HCT116 (cell line): ENCODE measurements around the gene RBMXL3. TPM values are rescaled to one million over a fixed set of nuclear protein-coding genes. Genes with fewer than 3 reads are reported as not detected.

Experiments used
- ATAC-seq: fragments of 200-7000 bp; cut with Tn5 transposase; 2 replicates; pipeline ENCODE4 v1.9.1; 2020; ENCODE audit warnings: mild to moderate bottlenecking, moderate library complexity
- BruUV-seq: library from RNA; stranded (reverse); fragments of 400-500 nt; replicated peaks from 2 replicates; lab custom pipeline; 2021; lab: Mats Ljungman, UMichigan
- CTCF ChIA-PET: fragments of 300-600 bp; sonication (Branson Sonifier 250); formaldehyde crosslinking; loops from one replicate; lab custom pipeline; 2021; ENCODE audit warnings: antibody characterized with exemption; lab: Charles Lee
- POLR2A ChIA-PET: fragments of 300-600, 350-600 bp; sonication (Branson Sonifier 250); formaldehyde crosslinking; loops from one replicate; lab custom pipeline; 2021; ENCODE audit warnings: antibody characterized with exemption; lab: Charles Lee
- RAD21 ChIA-PET, 2 experiments: fragments of 300-600 bp; sonication (Branson Sonifier 250); formaldehyde crosslinking; loops; one replicate each; lab custom pipeline; 2023; ENCODE audit warnings: low total read pairs in 2 of 2; ENCODE audit not compliant: uncharacterized antibody in 2 of 2, unreplicated experiment in 2 of 2, low non-redundant PET in 1 of 2; lab: Charles Lee
- DNase-seq: peaks from one replicate; pipeline ENCODE4 v3.0.0-alpha.2; 2010; ENCODE audit warnings: low read depth, low spot score
- H2AFZ ChIP-seq: fragments of 200-600 bp; shearing (Covaris generic), sonication (generic); 2 replicates; pipeline ENCODE4 v1.6.1; 2017; ENCODE audit warnings: low read depth, mixed run types, mixed read lengths, antibody characterized with exemption, low read length; ENCODE audit not compliant: poor library complexity, severe bottlenecking
- H3K27ac ChIP-seq: 2 replicates; pipeline ENCODE4 v1.5.1; 2012; ENCODE audit warnings: low read depth, low read length
- H3K27me3 ChIP-seq: fragments of 200-600 bp; sonication (generic); 2 replicates; pipeline ENCODE4 v1.6.1; 2016; ENCODE audit warnings: mixed run types, low read length, mixed read lengths; ENCODE audit not compliant: insufficient read depth
- H3K36me3 ChIP-seq, 2 experiments: fragments of 200-500 bp in 1 of 2; fragments of 200-600 bp in 1 of 2; sonication (Bioruptor generic) in 1 of 2; sonication (generic) in 1 of 2; 2 replicates each; pipeline versions ENCODE4 v1.5.1 to v1.6.1; 2014 to 2016; ENCODE audit warnings: low read length in 2 of 2, inconsistent platforms in 1 of 2, mixed read lengths in 1 of 2, mixed run types in 1 of 2; ENCODE audit not compliant: insufficient read depth in 2 of 2, control insufficient read depth in 1 of 2
- H3K4me1 ChIP-seq, 2 experiments: fragments of 200-600 bp in 1 of 2; sonication (generic) in 1 of 2; 2 replicates each; pipeline versions ENCODE4 v1.5.1 to v1.6.1; 2012 to 2017; ENCODE audit warnings: low read length in 2 of 2, inconsistent platforms in 1 of 2, mild to moderate bottlenecking in 1 of 2, mixed read lengths in 1 of 2, mixed run types in 1 of 2, moderate library complexity in 1 of 2; ENCODE audit not compliant: insufficient read depth in 2 of 2, control insufficient read depth in 1 of 2
- H3K4me2 ChIP-seq: fragments of 200-600 bp; sonication (generic); 2 replicates; pipeline ENCODE4 v1.6.1; 2017; ENCODE audit warnings: mixed run types, low read length, mixed read lengths
- H3K4me3 ChIP-seq, 2 experiments: fragments of 200-600 bp in 1 of 2; sonication (generic) in 1 of 2; replicated peaks in 1 of 2; 2 replicates each; pipeline ENCODE4 v1.5.1; 2011 to 2016; ENCODE audit warnings: low read length in 2 of 2, control low read depth in 1 of 2, low read depth in 1 of 2, mild to moderate bottlenecking in 1 of 2, mixed read lengths in 1 of 2, mixed run types in 1 of 2
- H3K79me2 ChIP-seq: fragments of 200-600 bp; sonication (generic); 2 replicates; pipeline ENCODE4 v1.6.1; 2017; ENCODE audit warnings: mild to moderate bottlenecking, mixed run types, low read length, moderate library complexity, mixed read lengths; ENCODE audit not compliant: insufficient read depth
- H3K9ac ChIP-seq: fragments of 200-600 bp; sonication (generic); 2 replicates; pipeline ENCODE4 v1.6.1; 2016; ENCODE audit warnings: low read length, mixed read lengths
- H3K9me2 ChIP-seq: fragments of 200-600 bp; sonication (generic), shearing (Covaris generic); 2 replicates; pipeline ENCODE4 v1.6.1; 2017; ENCODE audit warnings: mixed run types, mild to moderate bottlenecking, moderate library complexity; ENCODE audit not compliant: insufficient read depth
- H3K9me3 ChIP-seq, 2 experiments: fragments of 200-500 bp in 1 of 2; fragments of 200-600 bp in 1 of 2; sonication (Bioruptor generic) in 1 of 2; sonication (generic) in 1 of 2; 2 replicates each; pipeline ENCODE4 v1.6.1; 2014 to 2017; ENCODE audit warnings: low read length in 2 of 2, mixed read lengths in 2 of 2, inconsistent platforms in 1 of 2, low read depth in 1 of 2, mild to moderate bottlenecking in 1 of 2, mixed run types in 1 of 2, moderate library complexity in 1 of 2; ENCODE audit not compliant: control insufficient read depth in 1 of 2, insufficient read depth in 1 of 2
- H4K20me1 ChIP-seq: fragments of 200-600 bp; sonication (generic), shearing (Covaris generic); 2 replicates; pipeline ENCODE4 v1.6.1; 2017; ENCODE audit warnings: mixed run types, mild to moderate bottlenecking, moderate library complexity; ENCODE audit not compliant: insufficient read depth
- CEBPB ChIP-seq: IDR thresholded peaks from 2 replicates; pipeline ENCODE4 v1.6.1; 2012; ENCODE audit warnings: low read depth
- EGR1 ChIP-seq: IDR thresholded peaks from 2 replicates; pipeline ENCODE4 v1.6.1; 2012; ENCODE audit warnings: low read depth
- ELF1 ChIP-seq: IDR thresholded peaks from 2 replicates; pipeline ENCODE4 v1.6.1; 2012; ENCODE audit warnings: low read depth, borderline replicate concordance
- EZH2 ChIP-seq: fragments of 200-600 bp; sonication (generic); IDR thresholded peaks from 2 replicates; pipeline ENCODE4 v1.6.1; 2017; ENCODE audit warnings: antibody characterized with exemption, mixed run types
- FOSL1 ChIP-seq: IDR thresholded peaks from 2 replicates; pipeline ENCODE4 v1.6.1; 2012; ENCODE audit warnings: low read depth
- JUND ChIP-seq: IDR thresholded peaks from 2 replicates; pipeline ENCODE4 v1.6.1; 2012
- POLR2AphosphoS5 ChIP-seq: IDR thresholded peaks from 2 replicates; pipeline ENCODE4 v1.6.1; 2011; ENCODE audit warnings: mild to moderate bottlenecking, low read depth, low read length, moderate library complexity
- RAD21 ChIP-seq: IDR thresholded peaks from 2 replicates; pipeline ENCODE4 v1.6.1; 2012; ENCODE audit warnings: low read depth, mild to moderate bottlenecking
- SIN3A ChIP-seq: IDR thresholded peaks from 2 replicates; pipeline ENCODE4 v1.6.1; 2012; ENCODE audit warnings: low read depth
- SP1 ChIP-seq: IDR thresholded peaks from 2 replicates; pipeline ENCODE4 v1.6.1; 2012; ENCODE audit warnings: low read depth
- SRF ChIP-seq: IDR thresholded peaks from 2 replicates; pipeline ENCODE4 v1.6.1; 2012; ENCODE audit warnings: low read depth
- YY1 ChIP-seq: IDR thresholded peaks from 2 replicates; pipeline ENCODE4 v1.6.1; 2011; ENCODE audit warnings: low read length, low read depth, moderate library complexity, mild to moderate bottlenecking; ENCODE audit not compliant: insufficient replicate concordance; ENCODE audit errors: extremely low read depth
- ZFX ChIP-seq: fragments of 450-650 bp; IDR thresholded peaks from 2 replicates; pipeline ENCODE4 v1.6.1; 2017
- ZNF274 ChIP-seq: fragments of 200-500 bp; sonication (Bioruptor generic); IDR thresholded peaks from 2 replicates; pipeline ENCODE4 v1.6.1; 2014; ENCODE audit warnings: mild to moderate bottlenecking, low read depth, low read length, inconsistent platforms
- intact Hi-C: fragments of 100-400 bp; cut with micrococcal nuclease; formaldehyde crosslinking; loops from 2 replicates; pipeline ENCODE4 v1.10.0; 2022
- total RNA-seq: library from RNA; stranded (reverse); gene quantifications from one replicate; pipeline ENCODE4 v1.2.1, GENCODE V29; 2021; ENCODE audit not compliant: unreplicated experiment
- TF ChIP-seq, protein P1 (sequence below): IDR thresholded peaks from 2 replicates; pipeline ENCODE4 v1.6.1; 2011; ENCODE audit warnings: mild to moderate bottlenecking, low read length, moderate library complexity; ENCODE audit not compliant: insufficient replicate concordance; ENCODE audit errors: extremely low read depth
- TF ChIP-seq, protein P2 (sequence below): IDR thresholded peaks from 2 replicates; pipeline ENCODE4 v1.6.1; 2012; ENCODE audit warnings: low read depth
- TF ChIP-seq, protein P3 (sequence below): IDR thresholded peaks from 2 replicates; pipeline ENCODE4 v1.6.1; 2012
- TF ChIP-seq, protein P4 (sequence below), 3 experiments: fragments of 200-600 bp in 1 of 3; sonication (generic) in 1 of 3; IDR thresholded peaks in 2 of 3; conservative IDR thresholded peaks in 1 of 3; 2 replicates each; pipeline ENCODE4 v1.5.1; 2012 to 2017; ENCODE audit warnings: low read depth in 2 of 3, low read length in 2 of 3, antibody characterized with exemption in 1 of 3, borderline replicate concordance in 1 of 3, control low read depth in 1 of 3, mild to moderate bottlenecking in 1 of 3, mixed read lengths in 1 of 3, mixed run types in 1 of 3, moderate library complexity in 1 of 3; ENCODE audit not compliant: insufficient read depth in 1 of 3
- TF ChIP-seq, protein P5 (sequence below): IDR thresholded peaks from 2 replicates; pipeline ENCODE4 v1.6.1; 2012

RBMXL3 gene
- total RNA-seq, 1 experiment from 2014 or later, result not detected

DNA sequence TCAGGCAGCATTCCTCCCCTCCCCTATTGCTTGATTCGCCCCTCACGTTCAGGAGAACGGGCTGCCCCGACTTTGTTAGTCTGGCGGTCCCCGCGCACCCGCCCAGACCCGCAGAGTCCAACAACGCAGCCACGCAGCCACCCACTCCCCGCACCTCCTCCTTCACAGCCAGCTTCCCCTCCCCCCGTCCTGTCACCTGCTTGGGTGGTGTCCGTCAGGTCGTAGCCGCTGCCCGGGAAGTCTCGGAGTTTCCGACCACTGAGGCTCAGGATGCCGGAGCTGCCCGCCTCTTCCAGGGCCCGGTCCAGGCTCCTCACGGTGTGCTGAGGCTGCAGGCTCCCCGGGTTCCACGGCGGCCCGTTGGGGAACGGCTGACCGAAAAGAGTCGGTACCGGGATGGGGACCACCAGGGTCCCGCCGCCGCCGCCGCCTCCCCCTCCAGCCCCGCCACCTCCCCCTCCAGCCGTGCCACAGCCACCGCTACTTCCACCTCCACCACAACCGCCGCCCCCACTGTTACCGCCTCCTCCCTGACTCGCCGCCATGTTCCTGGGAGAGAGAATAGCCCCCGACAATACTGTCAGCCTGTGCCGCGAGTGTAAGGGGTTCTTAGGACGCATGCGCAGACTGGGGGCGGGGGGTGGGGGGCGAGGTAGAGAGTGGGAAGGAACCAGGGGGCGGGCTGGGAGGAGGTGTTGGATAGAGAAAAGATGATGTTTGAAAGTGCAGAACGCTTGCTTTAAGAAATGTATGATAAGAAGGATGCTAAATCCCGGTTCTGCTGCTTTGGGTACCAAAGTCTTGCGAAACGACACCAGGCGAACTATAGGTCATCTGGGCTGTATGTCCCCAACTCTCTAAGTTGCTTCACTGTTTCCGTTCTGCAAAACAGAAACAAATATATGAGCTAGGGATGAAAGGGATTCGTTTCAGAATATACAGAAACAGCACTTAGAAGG is 44.6 kb downstream of the RBMXL3 start, which contains the start of gene LRCH2:
Gene LRCH2 (minus strand): TSS at position 600 of the 959 bp plus-strand sequence. CDS start 55 bp downstream, at position 545.
- H3K27ac ChIP-seq, result no peak within 1 kb of the TSS
- ChIA-PET CTCF (no interaction called here), RAD21 (no interaction called here), POLR2A (no interaction called here)
- H3K4me1 ChIP-seq, result no peaks in the 10 kb centered on the region
- H3K27me3 ChIP-seq, result no peaks in the 10 kb centered on the region
- no peak within 1 kb of the TSS for H3K4me2 ChIP-seq
- H3K9ac ChIP-seq, result no peak within 1 kb of the TSS
- H3K9me3 ChIP-seq, result no peaks in the 10 kb centered on the region
- H3K36me3 ChIP-seq, result no peaks in the 10 kb centered on the region
- no peak for DNase-seq
- no TSS peak for BruUV-seq
- TF ChIP-seq, protein P1, sequence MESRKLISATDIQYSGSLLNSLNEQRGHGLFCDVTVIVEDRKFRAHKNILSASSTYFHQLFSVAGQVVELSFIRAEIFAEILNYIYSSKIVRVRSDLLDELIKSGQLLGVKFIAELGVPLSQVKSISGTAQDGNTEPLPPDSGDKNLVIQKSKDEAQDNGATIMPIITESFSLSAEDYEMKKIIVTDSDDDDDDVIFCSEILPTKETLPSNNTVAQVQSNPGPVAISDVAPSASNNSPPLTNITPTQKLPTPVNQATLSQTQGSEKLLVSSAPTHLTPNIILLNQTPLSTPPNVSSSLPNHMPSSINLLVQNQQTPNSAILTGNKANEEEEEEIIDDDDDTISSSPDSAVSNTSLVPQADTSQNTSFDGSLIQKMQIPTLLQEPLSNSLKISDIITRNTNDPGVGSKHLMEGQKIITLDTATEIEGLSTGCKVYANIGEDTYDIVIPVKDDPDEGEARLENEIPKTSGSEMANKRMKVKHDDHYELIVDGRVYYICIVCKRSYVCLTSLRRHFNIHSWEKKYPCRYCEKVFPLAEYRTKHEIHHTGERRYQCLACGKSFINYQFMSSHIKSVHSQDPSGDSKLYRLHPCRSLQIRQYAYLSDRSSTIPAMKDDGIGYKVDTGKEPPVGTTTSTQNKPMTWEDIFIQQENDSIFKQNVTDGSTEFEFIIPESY, result no peak
- TF ChIP-seq EZH2 (no peak), SIN3A (no peak), YY1 (no peak), POLR2AphosphoS5 (no peak), JUND (no peak), SRF (no peak), ZFX (no peak), RAD21 (no peak), CEBPB (no peak), ZNF274 (no peak), EGR1 (no peak), SP1 (no peak), ELF1 (no peak), FOSL1 (no peak)
- TF ChIP-seq, protein P2, sequence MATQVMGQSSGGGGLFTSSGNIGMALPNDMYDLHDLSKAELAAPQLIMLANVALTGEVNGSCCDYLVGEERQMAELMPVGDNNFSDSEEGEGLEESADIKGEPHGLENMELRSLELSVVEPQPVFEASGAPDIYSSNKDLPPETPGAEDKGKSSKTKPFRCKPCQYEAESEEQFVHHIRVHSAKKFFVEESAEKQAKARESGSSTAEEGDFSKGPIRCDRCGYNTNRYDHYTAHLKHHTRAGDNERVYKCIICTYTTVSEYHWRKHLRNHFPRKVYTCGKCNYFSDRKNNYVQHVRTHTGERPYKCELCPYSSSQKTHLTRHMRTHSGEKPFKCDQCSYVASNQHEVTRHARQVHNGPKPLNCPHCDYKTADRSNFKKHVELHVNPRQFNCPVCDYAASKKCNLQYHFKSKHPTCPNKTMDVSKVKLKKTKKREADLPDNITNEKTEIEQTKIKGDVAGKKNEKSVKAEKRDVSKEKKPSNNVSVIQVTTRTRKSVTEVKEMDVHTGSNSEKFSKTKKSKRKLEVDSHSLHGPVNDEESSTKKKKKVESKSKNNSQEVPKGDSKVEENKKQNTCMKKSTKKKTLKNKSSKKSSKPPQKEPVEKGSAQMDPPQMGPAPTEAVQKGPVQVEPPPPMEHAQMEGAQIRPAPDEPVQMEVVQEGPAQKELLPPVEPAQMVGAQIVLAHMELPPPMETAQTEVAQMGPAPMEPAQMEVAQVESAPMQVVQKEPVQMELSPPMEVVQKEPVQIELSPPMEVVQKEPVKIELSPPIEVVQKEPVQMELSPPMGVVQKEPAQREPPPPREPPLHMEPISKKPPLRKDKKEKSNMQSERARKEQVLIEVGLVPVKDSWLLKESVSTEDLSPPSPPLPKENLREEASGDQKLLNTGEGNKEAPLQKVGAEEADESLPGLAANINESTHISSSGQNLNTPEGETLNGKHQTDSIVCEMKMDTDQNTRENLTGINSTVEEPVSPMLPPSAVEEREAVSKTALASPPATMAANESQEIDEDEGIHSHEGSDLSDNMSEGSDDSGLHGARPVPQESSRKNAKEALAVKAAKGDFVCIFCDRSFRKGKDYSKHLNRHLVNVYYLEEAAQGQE, result no peak
- TF ChIP-seq, protein P3, sequence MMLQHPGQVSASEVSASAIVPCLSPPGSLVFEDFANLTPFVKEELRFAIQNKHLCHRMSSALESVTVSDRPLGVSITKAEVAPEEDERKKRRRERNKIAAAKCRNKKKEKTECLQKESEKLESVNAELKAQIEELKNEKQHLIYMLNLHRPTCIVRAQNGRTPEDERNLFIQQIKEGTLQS, result no peak
- TF ChIP-seq, protein P4, sequence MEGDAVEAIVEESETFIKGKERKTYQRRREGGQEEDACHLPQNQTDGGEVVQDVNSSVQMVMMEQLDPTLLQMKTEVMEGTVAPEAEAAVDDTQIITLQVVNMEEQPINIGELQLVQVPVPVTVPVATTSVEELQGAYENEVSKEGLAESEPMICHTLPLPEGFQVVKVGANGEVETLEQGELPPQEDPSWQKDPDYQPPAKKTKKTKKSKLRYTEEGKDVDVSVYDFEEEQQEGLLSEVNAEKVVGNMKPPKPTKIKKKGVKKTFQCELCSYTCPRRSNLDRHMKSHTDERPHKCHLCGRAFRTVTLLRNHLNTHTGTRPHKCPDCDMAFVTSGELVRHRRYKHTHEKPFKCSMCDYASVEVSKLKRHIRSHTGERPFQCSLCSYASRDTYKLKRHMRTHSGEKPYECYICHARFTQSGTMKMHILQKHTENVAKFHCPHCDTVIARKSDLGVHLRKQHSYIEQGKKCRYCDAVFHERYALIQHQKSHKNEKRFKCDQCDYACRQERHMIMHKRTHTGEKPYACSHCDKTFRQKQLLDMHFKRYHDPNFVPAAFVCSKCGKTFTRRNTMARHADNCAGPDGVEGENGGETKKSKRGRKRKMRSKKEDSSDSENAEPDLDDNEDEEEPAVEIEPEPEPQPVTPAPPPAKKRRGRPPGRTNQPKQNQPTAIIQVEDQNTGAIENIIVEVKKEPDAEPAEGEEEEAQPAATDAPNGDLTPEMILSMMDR (IDR thresholded peaks at IDR 0.05 in 2 of 3, conservative IDR thresholded peaks at IDR 0.05 in 1 of 3; ENCODE audit: borderline replicate concordance in 1 of 3, insufficient read depth in 1 of 3, low read depth in 2 of 3, low read length in 2 of 3), result no peak
- TF ChIP-seq, protein P5, sequence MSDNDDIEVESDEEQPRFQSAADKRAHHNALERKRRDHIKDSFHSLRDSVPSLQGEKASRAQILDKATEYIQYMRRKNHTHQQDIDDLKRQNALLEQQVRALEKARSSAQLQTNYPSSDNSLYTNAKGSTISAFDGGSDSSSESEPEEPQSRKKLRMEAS, result no peak
- intact Hi-C loops, result no loop called here
- H2AFZ ChIP-seq, result no peak within 1 kb of the TSS
- no peaks in the 10 kb centered on the region for H3K9me2 ChIP-seq
- H3K4me3 ChIP-seq, result no peak within 1 kb of the TSS
- ATAC-seq, result no peak
- H3K79me2 ChIP-seq, result no peaks in the 10 kb centered on the region
- H4K20me1 ChIP-seq, result no peaks in the 10 kb centered on the region
